ENCODE measurements around the gene PROM1.

The PROM1 gene

GRCh38 chr4:16083241-16084191 lies at the start of gene PROM1:
PROM1 (minus strand) TSS chr4:16084023; CDS start chr4:16075906, 8,117 bp downstream.
- no peak for DNase-seq

GRCh38 chr4:16133406-16133805 lies 49.6 kb upstream of the PROM1 start:
- DNase-seq = no peak

- no peak for DNase-seq
Measured at GRCh38 chr4:16131293-16131692, 47.5 kb upstream of the PROM1 start.

GRCh38 chr4:16129336-16129735 lies 45.5 kb upstream of the PROM1 start:
- DNase-seq = no peak

GRCh38 chr4:16126714-16127113 lies 42.9 kb upstream of the PROM1 start:
- DNase-seq = no peak

GRCh38 chr4:16125571-16126445 lies 42.0 kb upstream of the PROM1 start:
- DNase-seq = no peak

GRCh38 chr4:16124232-16124631 lies 40.4 kb upstream of the PROM1 start:
- no peak for DNase-seq

GRCh38 chr4:16123356-16124084 lies 39.7 kb upstream of the PROM1 start:
- no peak for DNase-seq

- peak; percentile 9 to 11 for DNase-seq
Measured at GRCh38 chr4:16122784-16123183, 39.0 kb upstream of the PROM1 start.

- no peak for DNase-seq
Measured at GRCh38 chr4:16122308-16122711, 38.5 kb upstream of the PROM1 start.

GRCh38 chr4:16120720-16121119 lies 36.9 kb upstream of the PROM1 start:
- DNase-seq = no peak

GRCh38 chr4:16119981-16120380 lies 36.2 kb upstream of the PROM1 start:
- DNase-seq = no peak

- DNase-seq = no peak
Measured at GRCh38 chr4:16118090-16118489, 34.3 kb upstream of the PROM1 start.

- DNase-seq = no peak
Measured at GRCh38 chr4:16117164-16117563, 33.3 kb upstream of the PROM1 start.

GRCh38 chr4:16116493-16116990 lies 32.7 kb upstream of the PROM1 start:
- no peak for DNase-seq

- no peak for DNase-seq
Measured at GRCh38 chr4:16116019-16116418, 32.2 kb upstream of the PROM1 start.

GRCh38 chr4:16114546-16114945 lies 30.7 kb upstream of the PROM1 start:
- no peak for DNase-seq

GRCh38 chr4:16113741-16114140 lies 29.9 kb upstream of the PROM1 start:
- DNase-seq = no peak

GRCh38 chr4:16111533-16111932 lies 27.7 kb upstream of the PROM1 start:
- no peak for DNase-seq

GRCh38 chr4:16110661-16111290 lies 27.0 kb upstream of the PROM1 start:
- no peak for DNase-seq

- DNase-seq = no peak
Measured at GRCh38 chr4:16110199-16110598, 26.4 kb upstream of the PROM1 start.

GRCh38 chr4:16109256-16109655 lies 25.4 kb upstream of the PROM1 start:
- no peak for DNase-seq
